WERI-Rb-1 (cell line): ENCODE measurements around the gene ZBTB43.

Experiments used
- DNase-seq: peaks from one replicate; pipeline ENCODE4 v3.0.0-alpha.2; 2020
- H3K27ac ChIP-seq: fragments of 250-450 bp; sonication (Bioruptor Pico); 2 replicates; pipeline ENCODE4 v1.5.1; 2020; ENCODE audit warnings: mild to moderate bottlenecking, moderate library complexity
- H3K27me3 ChIP-seq: fragments of 250-450 bp; sonication (Bioruptor Pico); 2 replicates; pipeline ENCODE4 v1.5.1; 2021; ENCODE audit warnings: mild to moderate bottlenecking, low read depth, moderate library complexity; ENCODE audit not compliant: insufficient read depth, severe bottlenecking
- H3K36me3 ChIP-seq: fragments of 250-450 bp; sonication (Bioruptor Pico); 2 replicates; pipeline ENCODE4 v1.5.1; 2020; ENCODE audit warnings: mild to moderate bottlenecking, moderate library complexity
- H3K4me3 ChIP-seq: 2 replicates; pipeline ENCODE4 v1.5.1; 2011; ENCODE audit warnings: low read depth, mild to moderate bottlenecking, control low read depth, low read length
- H3K9me3 ChIP-seq: fragments of 250-450 bp; sonication (Bioruptor Pico); 2 replicates; pipeline ENCODE4 v1.5.1; 2021; ENCODE audit warnings: mild to moderate bottlenecking, moderate library complexity; ENCODE audit not compliant: severe bottlenecking
- CTCF ChIP-seq: IDR thresholded peaks from 2 replicates; pipeline ENCODE4 v1.5.1; 2011; ENCODE audit warnings: low read depth, mild to moderate bottlenecking, control low read depth, inconsistent platforms, low read length

ZBTB43 gene

GRCh38 chr9:126836216-126836615, 31.4 kb downstream of the ZBTB43 start:
- no peak for DNase-seq
- TF ChIP-seq CTCF = no peak
- H3K36me3 ChIP-seq = peaks cover 46% of the 10 kb centered on the region
- H3K27me3 ChIP-seq = no peaks in the 10 kb centered on the region
- H3K9me3 ChIP-seq = no peaks in the 10 kb centered on the region
- H3K27ac ChIP-seq = no peak overlapping the region
- H3K4me3 ChIP-seq = no peak overlapping the region

- H3K36me3 ChIP-seq = peaks cover 33% of the 10 kb centered on the region
- H3K4me3 ChIP-seq = no peak overlapping the region
- H3K27ac ChIP-seq = no peak overlapping the region
These were observed 33.4 kb downstream of the ZBTB43 start for GRCh38 chr9:126838055-126838811.

GRCh38 chr9:126838895-126839294, 34.1 kb downstream of the ZBTB43 start:
- no peak overlapping the region for H3K27ac ChIP-seq
- H3K36me3 ChIP-seq = peaks cover 26% of the 10 kb centered on the region
- H3K4me3 ChIP-seq = no peak overlapping the region
- TF ChIP-seq CTCF = no peak
- H3K9me3 ChIP-seq = no peaks in the 10 kb centered on the region
- no peaks in the 10 kb centered on the region for H3K27me3 ChIP-seq
- DNase-seq = no peak

More at GRCh38 chr9:126838055-126838811, 33.4 kb downstream of the ZBTB43 start:
- DNase-seq = no peak
- no peaks in the 10 kb centered on the region for H3K27me3 ChIP-seq
- H3K9me3 ChIP-seq = no peaks in the 10 kb centered on the region
- TF ChIP-seq CTCF = no peak

- no peak for TF ChIP-seq CTCF
- Histone ChIP-seq H3K27ac (no peak overlapping the region), H3K36me3 (peaks cover 22% of the 10 kb centered on the region), H3K27me3 (no peaks in the 10 kb centered on the region), H3K4me3 (no peak overlapping the region), H3K9me3 (no peaks in the 10 kb centered on the region)
- no peak for DNase-seq
These were observed 34.5 kb downstream of the ZBTB43 start for GRCh38 chr9:126839301-126839700.

- H3K4me3 ChIP-seq = no peak overlapping the region
- H3K36me3 ChIP-seq = peaks cover 11% of the 10 kb centered on the region; the same call in 1 of the 2 replicates
- H3K27ac ChIP-seq = no peak overlapping the region
- no peak for DNase-seq
- no peak for TF ChIP-seq CTCF
- no peaks in the 10 kb centered on the region for H3K27me3 ChIP-seq
- no peaks in the 10 kb centered on the region for H3K9me3 ChIP-seq
These were observed 37.5 kb downstream of the ZBTB43 start for GRCh38 chr9:126842220-126842842.
